CD14-positive monocyte (primary cell): ENCODE measurements around the gene COPS2. TPM values are rescaled to one million over a fixed set of nuclear protein-coding genes. Genes with fewer than 3 reads are reported as not detected.

Experiments
- DNase-seq, 3 donors: peaks; one replicate each; pipeline ENCODE4 v3.0.0-alpha.2; 2011 to 2022
- H2AFZ ChIP-seq: 2 replicates; pipeline ENCODE4 v1.6.0; 2012; ENCODE audit warnings: mild to moderate bottlenecking, low read depth, low read length, inconsistent platforms; ENCODE audit not compliant: insufficient read depth, poor library complexity, severe bottlenecking
- H3K27ac ChIP-seq, 2 donors: 1 replicate in 1 of 2; 2 replicates in 1 of 2; pipeline ENCODE4 v1.5.1; 2012 to 2013; ENCODE audit warnings: low read length in 2 of 2, control low read depth in 1 of 2, inconsistent platforms in 1 of 2, low read depth in 1 of 2, mild to moderate bottlenecking in 1 of 2
- H3K27me3 ChIP-seq, 2 donors: one replicate each; pipeline versions ENCODE4 v1.6.0 to v1.6.1; 2011 to 2013; ENCODE audit warnings: low read length in 2 of 2; ENCODE audit not compliant: control insufficient read depth in 2 of 2, insufficient read depth in 2 of 2
- H3K36me3 ChIP-seq, 2 donors: replicated peaks in 1 of 2; 1 replicate in 1 of 2; 2 replicates in 1 of 2; pipeline versions ENCODE4 v1.5.1 to v1.6.1; 2012 to 2013; ENCODE audit warnings: low read length in 2 of 2, control low read depth in 1 of 2, inconsistent platforms in 1 of 2, mild to moderate bottlenecking in 1 of 2; ENCODE audit not compliant: insufficient read depth in 2 of 2, control insufficient read depth in 1 of 2
- H3K4me1 ChIP-seq, 2 donors: 1 replicate in 1 of 2; 2 replicates in 1 of 2; pipeline versions ENCODE4 v1.5.1 to v1.6.1; 2012 to 2013; ENCODE audit warnings: low read length in 2 of 2, control low read depth in 1 of 2, inconsistent platforms in 1 of 2, mild to moderate bottlenecking in 1 of 2, moderate library complexity in 1 of 2; ENCODE audit not compliant: insufficient read depth in 2 of 2, control insufficient read depth in 1 of 2
- H3K4me2 ChIP-seq: replicated peaks from 2 replicates; pipeline ENCODE3; 2012; ENCODE audit warnings: low read length, moderate library complexity, mild to moderate bottlenecking; ENCODE audit not compliant: poor library complexity, severe bottlenecking; ENCODE audit errors: extremely low read depth
- H3K4me3 ChIP-seq, 3 experiments: fragments of 200-600 bp in 1 of 3; sonication (generic) in 1 of 3; replicated peaks in 1 of 3; 1 replicate in 2 of 3; 2 replicates in 1 of 3; pipeline ENCODE4 v1.5.1; 2011 to 2013; ENCODE audit warnings: low read length in 3 of 3, mild to moderate bottlenecking in 3 of 3, control low read depth in 2 of 3, low read depth in 2 of 3, inconsistent platforms in 1 of 3, moderate library complexity in 1 of 3
- H3K79me2 ChIP-seq: 2 replicates; pipeline ENCODE4 v1.6.0; 2012; ENCODE audit warnings: mild to moderate bottlenecking, control low read depth, inconsistent platforms, low read length, moderate library complexity; ENCODE audit not compliant: insufficient read depth
- H3K9ac ChIP-seq: 2 replicates; pipeline ENCODE4 v1.6.0; 2017; ENCODE audit warnings: low read length, mild to moderate bottlenecking; ENCODE audit not compliant: insufficient read depth, poor library complexity, severe bottlenecking
- H3K9me3 ChIP-seq, 2 donors: replicated peaks in 1 of 2; 1 replicate in 1 of 2; 2 replicates in 1 of 2; pipeline versions ENCODE4 v1.5.1 to v1.6.1; 2012 to 2013; ENCODE audit warnings: low read length in 2 of 2, control low read depth in 1 of 2; ENCODE audit not compliant: control insufficient read depth in 1 of 2, insufficient read depth in 1 of 2
- H4K20me1 ChIP-seq: 2 replicates; pipeline ENCODE4 v1.6.0; 2012; ENCODE audit warnings: mild to moderate bottlenecking, low read length, control low read depth, moderate library complexity; ENCODE audit not compliant: insufficient read depth
- H3K27ac Mint-ChIP-seq, 7 donors: one replicate each; pipeline ENCODE4 v1.8.0; 2020; ENCODE audit warnings: mild to moderate bottlenecking in 7 of 7, mixed read lengths in 7 of 7, moderate library complexity in 6 of 7, inconsistent platforms in 2 of 7
- H3K27me3 Mint-ChIP-seq, 3 donors: one replicate each; pipeline ENCODE4 v1.8.0; 2021 to 2022; ENCODE audit warnings: low read depth in 3 of 3, mild to moderate bottlenecking in 3 of 3, mixed read lengths in 3 of 3, moderate library complexity in 3 of 3, inconsistent platforms in 1 of 3
- H3K36me3 Mint-ChIP-seq, 2 donors: one replicate each; pipeline ENCODE4 v1.8.0; 2020; ENCODE audit warnings: mixed read lengths in 2 of 2, inconsistent platforms in 1 of 2, mild to moderate bottlenecking in 1 of 2
- H3K4me1 Mint-ChIP-seq: one replicate; pipeline ENCODE4 v1.8.0; 2020; ENCODE audit warnings: mild to moderate bottlenecking, mixed read lengths
- H3K4me3 Mint-ChIP-seq, 2 donors: one replicate each; pipeline ENCODE4 v1.8.0; 2020; ENCODE audit warnings: mild to moderate bottlenecking in 2 of 2, mixed read lengths in 2 of 2, moderate library complexity in 1 of 2
- H3K9me3 Mint-ChIP-seq, 7 donors: one replicate each; pipeline ENCODE4 v1.8.0; 2020 to 2022; ENCODE audit warnings: mixed read lengths in 7 of 7, mild to moderate bottlenecking in 6 of 7, moderate library complexity in 6 of 7, inconsistent platforms in 2 of 7
- WGBS: methylation state at CpG from one replicate; pipeline ENCODE4 v1.1.5; 2013; ENCODE audit warnings: missing lambda C conversion rate; ENCODE audit not compliant: insufficient coverage; 5-methylcytosine and 5-hydroxymethylcytosine counted together
- intact Hi-C, 2 donors: fragments of 100-400 bp; cut with micrococcal nuclease; formaldehyde crosslinking; loops; one replicate each; pipeline versions ENCODE4 v1.15.0 to v1.15.1; 2023
- polyA plus RNA-seq, 3 donors: library from polyadenylated mRNA; depleted of rRNA in 1 of 3; unstranded in 2 of 3; stranded (reverse) in 1 of 3; fragments of 300-500 nt in 2 of 3; fragments of >200 nt in 1 of 3; fragmentation: Illumina TruSeq in 2 of 3; gene quantifications; 1 replicate in 2 of 3; 2 replicates in 1 of 3; pipeline ENCODE4 v1.2.3, GENCODE V29; 2012 to 2021
- TF ChIP-seq, protein P1 (sequence below): fragments of 200-600 bp; IDR thresholded peaks from one replicate; pipeline ENCODE4 v1.8.0; 2022; ENCODE audit warnings: antibody characterized with exemption, mild to moderate bottlenecking

The COPS2 gene
- polyA plus RNA-seq, 3 donors: 22.2 to 36.1 (median 32.4) TPM

DNA sequence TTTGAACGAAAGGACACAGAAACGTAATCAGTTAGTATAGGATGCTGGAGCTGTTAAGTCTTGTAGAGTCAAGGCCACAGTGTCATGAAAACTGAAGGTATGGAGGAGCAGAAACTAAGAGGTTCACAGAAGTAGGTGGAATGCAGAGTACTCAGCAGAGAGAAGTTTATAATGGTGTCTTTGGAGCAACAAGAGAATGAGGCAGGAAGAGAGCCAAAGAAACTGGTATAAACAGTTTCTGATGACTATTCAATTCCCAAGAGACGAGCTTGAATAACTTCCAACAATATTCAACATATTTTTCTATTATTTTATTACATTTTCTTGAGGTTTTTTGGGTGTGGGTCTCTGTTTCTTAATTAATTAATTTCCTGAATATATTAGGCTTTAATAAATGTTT lies 44.3 kb upstream of the COPS2 start:
- H3K79me2 ChIP-seq: peaks cover 3% of the 10 kb centered on the region
- H2AFZ ChIP-seq: no peak overlapping the region
- no peaks in the 10 kb centered on the region for H3K4me1 ChIP-seq
- TF ChIP-seq, protein P1, sequence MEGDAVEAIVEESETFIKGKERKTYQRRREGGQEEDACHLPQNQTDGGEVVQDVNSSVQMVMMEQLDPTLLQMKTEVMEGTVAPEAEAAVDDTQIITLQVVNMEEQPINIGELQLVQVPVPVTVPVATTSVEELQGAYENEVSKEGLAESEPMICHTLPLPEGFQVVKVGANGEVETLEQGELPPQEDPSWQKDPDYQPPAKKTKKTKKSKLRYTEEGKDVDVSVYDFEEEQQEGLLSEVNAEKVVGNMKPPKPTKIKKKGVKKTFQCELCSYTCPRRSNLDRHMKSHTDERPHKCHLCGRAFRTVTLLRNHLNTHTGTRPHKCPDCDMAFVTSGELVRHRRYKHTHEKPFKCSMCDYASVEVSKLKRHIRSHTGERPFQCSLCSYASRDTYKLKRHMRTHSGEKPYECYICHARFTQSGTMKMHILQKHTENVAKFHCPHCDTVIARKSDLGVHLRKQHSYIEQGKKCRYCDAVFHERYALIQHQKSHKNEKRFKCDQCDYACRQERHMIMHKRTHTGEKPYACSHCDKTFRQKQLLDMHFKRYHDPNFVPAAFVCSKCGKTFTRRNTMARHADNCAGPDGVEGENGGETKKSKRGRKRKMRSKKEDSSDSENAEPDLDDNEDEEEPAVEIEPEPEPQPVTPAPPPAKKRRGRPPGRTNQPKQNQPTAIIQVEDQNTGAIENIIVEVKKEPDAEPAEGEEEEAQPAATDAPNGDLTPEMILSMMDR: no peak
- H3K4me3 Mint-ChIP-seq: no peak overlapping the region
- H3K27ac ChIP-seq: no peak overlapping the region
- H3K27ac Mint-ChIP-seq: peak overlapping the region in 2 of 7 donors; percentile 11 to 47
- H3K36me3 ChIP-seq: peaks cover 9 to 30% of the 10 kb centered on the region in 2 donors
- DNase-seq: no peak
- H3K36me3 Mint-ChIP-seq: peaks cover 25 to 39% of the 10 kb centered on the region in 2 donors
- peaks cover 0 to 7% (median 2%) of the 10 kb centered on the region in 7 donors for H3K9me3 Mint-ChIP-seq
- no peaks in the 10 kb centered on the region for H3K9me3 ChIP-seq
- H3K9ac ChIP-seq: no peak overlapping the region
- intact Hi-C loops: no loop called here
- H3K4me1 Mint-ChIP-seq: peaks cover 13% of the 10 kb centered on the region
- H3K27me3 Mint-ChIP-seq: peaks cover 0 to 1% (median 0%) of the 10 kb centered on the region in 3 donors
- H3K4me2 ChIP-seq: no peak overlapping the region
- H4K20me1 ChIP-seq: peaks cover 3% of the 10 kb centered on the region
- H3K4me3 ChIP-seq: no peak overlapping the region
- 100% methylated on average over 2 of the region's 3 CpGs for WGBS
- no peaks in the 10 kb centered on the region for H3K27me3 ChIP-seq

DNA sequence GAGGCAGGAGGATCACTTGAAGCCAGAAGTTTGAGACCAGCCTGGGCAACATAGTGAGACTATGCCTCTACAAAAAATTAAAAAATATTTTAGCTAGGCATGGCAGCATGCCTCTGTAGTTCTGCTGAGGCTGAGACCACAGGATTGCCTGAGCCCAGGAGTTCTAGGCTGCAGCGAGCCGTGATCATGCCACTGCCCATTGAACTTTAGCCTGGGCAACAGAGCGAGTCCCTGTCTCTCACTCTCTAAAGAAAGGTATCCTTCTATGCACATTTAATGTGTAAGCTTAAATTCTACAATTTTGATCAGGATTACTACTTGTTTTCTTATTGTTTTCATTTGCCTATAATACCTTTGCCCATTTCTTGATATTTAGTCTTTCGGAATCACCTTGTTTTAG lies 41.5 kb upstream of the COPS2 start:
- Histone ChIP-seq H3K9me3 (no peaks in the 10 kb centered on the region), H3K36me3 (peaks cover 1 to 7% of the 10 kb centered on the region in 2 donors), H3K4me2 (no peak overlapping the region), H4K20me1 (peaks cover 3% of the 10 kb centered on the region), H3K79me2 (peaks cover 19% of the 10 kb centered on the region), H3K27ac (no peak overlapping the region), H3K9ac (no peak overlapping the region), H3K4me1 (no peaks in the 10 kb centered on the region), H3K4me3 (no peak overlapping the region), H2AFZ (no peak overlapping the region), H3K27me3 (no peaks in the 10 kb centered on the region)
- TF ChIP-seq, protein P1: no peak
- peaks cover 0 to 2% (median 0%) of the 10 kb centered on the region in 7 donors for H3K9me3 Mint-ChIP-seq
- no peak for DNase-seq
- H3K4me1 Mint-ChIP-seq: peaks cover 13% of the 10 kb centered on the region
- no peak overlapping the region for H3K4me3 Mint-ChIP-seq
- peaks cover 6 to 11% of the 10 kb centered on the region in 2 donors for H3K36me3 Mint-ChIP-seq
- H3K27me3 Mint-ChIP-seq: no peaks in the 10 kb centered on the region
- WGBS: 100% methylated on average over 2 of the region's 4 CpGs
- no peak overlapping the region for H3K27ac Mint-ChIP-seq
- intact Hi-C loops: no loop called here
